MCF 10A (cell line): Measurements from ENCODE around the gene PPP4R1. TPM values are rescaled to one million over a fixed set of nuclear protein-coding genes. Genes with fewer than 3 reads are reported as not detected.

Source experiments
- BruUV-seq: library from RNA; stranded (reverse); fragments of 400-500 nt; replicated peaks from 2 replicates; lab custom pipeline; 2021; lab: Mats Ljungman, UMichigan
- CTCF ChIA-PET: fragments of 300-600 bp; sonication (Branson Sonifier 250); formaldehyde crosslinking; extraction: SDS; loops from one replicate; lab custom pipeline; 2021; ENCODE audit warnings: antibody characterized with exemption, inconsistent platforms; lab: Yijun Ruan, JAX
- POLR2A ChIA-PET: fragments of 300-600, 350-650 bp; sonication (Branson Sonifier 250); formaldehyde crosslinking; extraction: SDS; loops from one replicate; lab custom pipeline; 2020; ENCODE audit warnings: antibody characterized with exemption, inconsistent platforms; lab: Yijun Ruan, JAX
- DNase-seq: peaks from one replicate; pipeline ENCODE4 v3.0.0-alpha.2; 2018; ENCODE audit not compliant: unreplicated experiment
- H3K27ac Mint-ChIP-seq: one replicate; pipeline ENCODE4 v1.8.0; 2022; ENCODE audit warnings: mild to moderate bottlenecking, low read depth, mixed read lengths; ENCODE audit not compliant: unreplicated experiment
- H3K27me3 Mint-ChIP-seq: one replicate; pipeline ENCODE4 v1.8.0; 2022; ENCODE audit warnings: mixed read lengths; ENCODE audit not compliant: insufficient read depth, unreplicated experiment
- H3K36me3 Mint-ChIP-seq: one replicate; pipeline ENCODE4 v1.8.0; 2022; ENCODE audit warnings: mild to moderate bottlenecking, moderate library complexity, mixed read lengths; ENCODE audit not compliant: insufficient read depth, unreplicated experiment
- H3K4me1 Mint-ChIP-seq: one replicate; pipeline ENCODE4 v1.8.0; 2022; ENCODE audit warnings: mixed read lengths; ENCODE audit not compliant: insufficient read depth, unreplicated experiment
- H3K4me3 Mint-ChIP-seq: one replicate; pipeline ENCODE4 v1.8.0; 2022; ENCODE audit warnings: mild to moderate bottlenecking, moderate library complexity, mixed read lengths; ENCODE audit not compliant: unreplicated experiment
- H3K9me3 Mint-ChIP-seq: one replicate; pipeline ENCODE4 v1.8.0; 2022; ENCODE audit warnings: mixed read lengths; ENCODE audit not compliant: unreplicated experiment
- CTCF ChIP-seq: fragments of 200-600 bp; IDR thresholded peaks from one replicate; pipeline ENCODE4 v1.8.0; 2022; ENCODE audit warnings: antibody characterized with exemption, mild to moderate bottlenecking; ENCODE audit not compliant: unreplicated experiment
- intact Hi-C: fragments of 100-400 bp; cut with micrococcal nuclease; formaldehyde crosslinking; loops from 2 replicates; pipeline ENCODE4 v1.14.1; 2022
- total RNA-seq: library from RNA; stranded (reverse); gene quantifications from 2 replicates; pipeline ENCODE4 v1.2.3, GENCODE V29; 2022

Gene PPP4R1
- total RNA-seq, 1 experiment from 2014 or later = 109 TPM

DNA sequence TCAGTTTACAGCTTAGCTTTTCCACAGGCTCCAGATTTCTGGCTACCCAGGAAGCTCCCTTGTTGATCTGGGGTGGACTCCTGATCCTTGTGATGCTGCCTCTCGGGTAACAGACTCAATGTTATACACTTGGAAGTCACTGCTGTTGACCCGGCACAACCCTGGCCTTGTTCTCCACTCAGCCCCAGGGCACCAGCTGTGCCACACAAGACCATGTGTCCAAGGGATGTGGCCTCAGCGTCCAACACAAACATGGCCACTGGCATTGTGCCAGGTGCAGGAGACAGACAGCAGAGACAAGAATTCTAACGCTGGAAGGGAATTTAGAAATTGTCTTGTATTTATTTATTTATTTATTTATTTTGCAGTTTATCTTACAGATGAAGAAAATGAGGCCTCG lies 39.0 kb upstream of the PPP4R1 start:
- Mint-ChIP-seq H3K4me1 (peaks cover 26% of the 10 kb centered on the region), H3K27me3 (no peaks in the 10 kb centered on the region), H3K27ac (peak overlapping the region; percentile 80), H3K36me3 (peaks cover 5% of the 10 kb centered on the region), H3K9me3 (no peaks in the 10 kb centered on the region), H3K4me3 (no peak overlapping the region)
- BruUV-seq = no TSS peak
- CTCF ChIA-PET = interaction anchor here (0.8 to 1.0 kb wide), 2 partner anchors 12 to 21 kb away, joined by 3 to 4 read pairs; no protein-coding TSS in a partner anchor
- DNase-seq = peak; percentile 88
- TF ChIP-seq CTCF = no peak
- POLR2A ChIA-PET = interaction anchor here (0.5 to 1.4 kb wide), 3 partner anchors 7 to 40 kb away, joined by 3 to 4 read pairs (median 3); no protein-coding TSS in a partner anchor
- intact Hi-C loops = no loop called here

- peak overlapping the region; percentile 97 for H3K27ac Mint-ChIP-seq
- H3K4me3 Mint-ChIP-seq = no peak overlapping the region
- peaks cover 31% of the 10 kb centered on the region for H3K4me1 Mint-ChIP-seq
- H3K27me3 Mint-ChIP-seq = no peaks in the 10 kb centered on the region
- no peak for DNase-seq
- POLR2A ChIA-PET = interaction anchor here (0.8 to 2.0 kb wide), 10 partner anchors 9 to 221 kb away, joined by 3 to 16 read pairs (median 5); no protein-coding TSS in a partner anchor
- H3K36me3 Mint-ChIP-seq = peaks cover 5% of the 10 kb centered on the region
- H3K9me3 Mint-ChIP-seq = no peaks in the 10 kb centered on the region
- intact Hi-C loops = loop anchor here (2.0 kb wide), 1 partner anchor 34 kb away; the partner anchor contains the start of gene PPP4R1
- no peak for TF ChIP-seq CTCF
- CTCF ChIA-PET = interaction anchor here (0.6 to 1.2 kb wide), 5 partner anchors 10 to 74 kb away, joined by 3 to 5 read pairs (median 4); no protein-coding TSS in a partner anchor
- no TSS peak for BruUV-seq
Measured at GRCh38 chr18:9649164-9649540, 34.8 kb upstream of the PPP4R1 start.

- Mint-ChIP-seq H3K4me1 (peaks cover 30% of the 10 kb centered on the region), H3K4me3 (no peak overlapping the region), H3K27me3 (no peaks in the 10 kb centered on the region), H3K9me3 (no peaks in the 10 kb centered on the region), H3K27ac (peak overlapping the region; percentile 97), H3K36me3 (peaks cover 5% of the 10 kb centered on the region)
- DNase-seq = peak; percentile 50
- ChIA-PET CTCF (interaction anchor here (0.6 to 1.2 kb wide), 4 partner anchors 10 to 73 kb away, joined by 3 to 4 read pairs (median 4); no protein-coding TSS in a partner anchor), POLR2A (interaction anchor here (0.6 to 2.1 kb wide), 11 partner anchors 10 to 222 kb away, joined by 3 to 16 read pairs (median 5); no protein-coding TSS in a partner anchor)
- no TSS peak for BruUV-seq
- TF ChIP-seq CTCF = no peak
- intact Hi-C loops = loop anchor here (2.0 kb wide), 1 partner anchor 34 kb away; the partner anchor contains the start of gene PPP4R1
Measured at GRCh38 chr18:9648431-9649163, 34.2 kb upstream of the PPP4R1 start.
